Measurements from ENCODE around the gene INTS12.

DNA sequence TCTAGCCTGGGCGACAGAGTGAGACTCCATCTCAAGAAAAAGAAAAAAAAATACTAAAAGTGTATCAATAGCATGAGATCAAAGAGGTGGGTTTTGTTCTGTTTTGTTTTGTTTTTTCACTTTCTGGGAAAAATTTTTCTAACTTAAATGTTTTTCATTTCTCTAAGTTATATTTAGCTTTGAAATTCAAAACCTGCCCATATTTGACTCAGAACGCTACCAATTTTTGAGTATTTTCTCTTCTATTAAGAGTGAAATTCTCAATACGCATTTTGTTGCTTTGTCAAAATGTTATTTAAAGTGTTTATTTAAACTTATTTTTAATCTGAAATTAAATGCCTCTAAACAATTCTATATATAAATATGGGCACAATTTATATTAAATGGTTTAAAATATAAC lies 39.7 kb upstream of the INTS12 start:
- TF ChIP-seq, protein P1, sequence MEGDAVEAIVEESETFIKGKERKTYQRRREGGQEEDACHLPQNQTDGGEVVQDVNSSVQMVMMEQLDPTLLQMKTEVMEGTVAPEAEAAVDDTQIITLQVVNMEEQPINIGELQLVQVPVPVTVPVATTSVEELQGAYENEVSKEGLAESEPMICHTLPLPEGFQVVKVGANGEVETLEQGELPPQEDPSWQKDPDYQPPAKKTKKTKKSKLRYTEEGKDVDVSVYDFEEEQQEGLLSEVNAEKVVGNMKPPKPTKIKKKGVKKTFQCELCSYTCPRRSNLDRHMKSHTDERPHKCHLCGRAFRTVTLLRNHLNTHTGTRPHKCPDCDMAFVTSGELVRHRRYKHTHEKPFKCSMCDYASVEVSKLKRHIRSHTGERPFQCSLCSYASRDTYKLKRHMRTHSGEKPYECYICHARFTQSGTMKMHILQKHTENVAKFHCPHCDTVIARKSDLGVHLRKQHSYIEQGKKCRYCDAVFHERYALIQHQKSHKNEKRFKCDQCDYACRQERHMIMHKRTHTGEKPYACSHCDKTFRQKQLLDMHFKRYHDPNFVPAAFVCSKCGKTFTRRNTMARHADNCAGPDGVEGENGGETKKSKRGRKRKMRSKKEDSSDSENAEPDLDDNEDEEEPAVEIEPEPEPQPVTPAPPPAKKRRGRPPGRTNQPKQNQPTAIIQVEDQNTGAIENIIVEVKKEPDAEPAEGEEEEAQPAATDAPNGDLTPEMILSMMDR (conservative IDR thresholded peaks at IDR 0.05; ENCODE audit: low read depth, low read length), result no peak
- TF ChIP-seq EZH2 (IDR thresholded peaks at IDR 0.05; ENCODE audit: low read length, unreplicated experiment) (no peak), EZH2phosphoT487 (IDR thresholded peaks at IDR 0.05; ENCODE audit: borderline replicate concordance, low read length) (no peak)

Data from PC-3 (cell line).